HCT116 (cell line): ENCODE measurements around the gene CIITA.

ENCODE experiments used
- CEBPB ChIP-seq: IDR thresholded peaks from 2 replicates; pipeline ENCODE4 v1.6.1; 2012; ENCODE audit warnings: low read depth
- CTCF ChIP-seq, 3 experiments: fragments of 200-600 bp in 1 of 3; sonication (generic) in 1 of 3; IDR thresholded peaks in 2 of 3; conservative IDR thresholded peaks in 1 of 3; 2 replicates each; pipeline ENCODE4 v1.5.1; 2012 to 2017; ENCODE audit warnings: low read depth in 2 of 3, low read length in 2 of 3, antibody characterized with exemption in 1 of 3, borderline replicate concordance in 1 of 3, control low read depth in 1 of 3, mild to moderate bottlenecking in 1 of 3, mixed read lengths in 1 of 3, mixed run types in 1 of 3, moderate library complexity in 1 of 3; ENCODE audit not compliant: insufficient read depth in 1 of 3
- FOSL1 ChIP-seq: IDR thresholded peaks from 2 replicates; pipeline ENCODE4 v1.6.1; 2012; ENCODE audit warnings: low read depth
- POLR2A ChIP-seq: IDR thresholded peaks from 2 replicates; pipeline ENCODE4 v1.7.0; 2011; ENCODE audit warnings: borderline replicate concordance; ENCODE audit not compliant: insufficient read depth, insufficient read length; ENCODE audit errors: extremely low read depth
- POLR2AphosphoS5 ChIP-seq: IDR thresholded peaks from 2 replicates; pipeline ENCODE4 v1.6.1; 2011; ENCODE audit warnings: mild to moderate bottlenecking, low read depth, low read length, moderate library complexity
- REST ChIP-seq: IDR thresholded peaks from 2 replicates; pipeline ENCODE4 v1.6.1; 2012; ENCODE audit warnings: low read depth
- ZBTB33 ChIP-seq: IDR thresholded peaks from 2 replicates; pipeline ENCODE4 v1.6.1; 2011; ENCODE audit warnings: mild to moderate bottlenecking, low read length, moderate library complexity; ENCODE audit not compliant: insufficient replicate concordance; ENCODE audit errors: extremely low read depth
- ZNF274 ChIP-seq: fragments of 200-500 bp; sonication (Bioruptor generic); IDR thresholded peaks from 2 replicates; pipeline ENCODE4 v1.6.1; 2014; ENCODE audit warnings: mild to moderate bottlenecking, low read depth, low read length, inconsistent platforms

GRCh38 chr16:10959161-10959560 lies 82.2 kb downstream of the CIITA start:
- TF ChIP-seq CTCF (IDR thresholded peaks at IDR 0.05 in 2 of 3, conservative IDR thresholded peaks at IDR 0.05 in 1 of 3; ENCODE audit: borderline replicate concordance in 1 of 3, insufficient read depth in 1 of 3, low read depth in 2 of 3, low read length in 2 of 3) (no peak), ZBTB33 (no peak), POLR2A (no peak), REST (no peak), FOSL1 (no peak), CEBPB (no peak), ZNF274 (no peak), POLR2AphosphoS5 (no peak)
